Measurements from ENCODE around the gene S100Z. TPM values are rescaled to one million over a fixed set of nuclear protein-coding genes. Genes with fewer than 3 reads are reported as not detected.
A peak's percentile ranks its signal among the peaks of the same experiment; 100 is the strongest.
"Not testable (repeated sequence)": the region's sequence is repeated elsewhere in the genome, so short reads cannot be mapped to it uniquely, and the experiment has no call there.

The S100Z gene
- total RNA-seq, 4 donors from 2014 or later: 3.0 TPM; not detected in 3

DNA sequence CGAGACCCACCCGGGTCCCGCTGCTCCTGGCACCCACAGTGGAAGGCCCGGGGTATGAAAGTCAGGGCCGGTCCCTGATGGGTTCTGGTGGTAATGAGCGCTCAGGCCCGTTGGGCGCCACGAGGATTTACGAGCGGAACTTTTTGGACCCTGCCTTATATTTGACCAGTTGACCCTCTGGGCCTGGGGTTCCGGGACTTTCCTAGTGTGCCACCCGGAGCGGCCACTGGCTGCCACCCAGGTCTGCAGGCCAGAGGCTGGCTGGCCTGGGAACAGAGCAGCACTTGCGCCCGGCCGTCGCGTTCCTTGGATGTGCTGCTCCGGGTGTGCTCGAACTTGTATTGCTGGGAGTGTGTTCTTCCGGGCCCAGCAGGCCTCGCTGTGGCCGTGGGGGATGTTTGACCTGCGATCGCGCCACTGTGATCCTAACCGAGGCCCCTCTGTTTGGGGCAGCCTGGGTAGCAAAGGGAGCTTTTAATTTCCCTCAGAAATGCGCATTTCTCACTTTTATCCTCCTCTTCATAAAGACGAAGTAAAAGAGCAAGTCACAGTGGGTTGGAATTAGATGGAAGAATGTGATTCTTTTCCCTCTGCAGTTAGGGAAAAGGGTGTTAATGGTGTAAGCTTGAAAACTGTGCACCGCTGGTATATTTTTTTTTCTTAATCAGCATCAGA, 29.8 kb upstream of the S100Z start:
- H3K27ac ChIP-seq: peak overlapping the region in 1 of 4 donors; percentile 50
- H3K27me3 ChIP-seq: peaks cover 0 to 35% of the 10 kb centered on the region in 2 donors
- H3K36me3 ChIP-seq: no peaks in the 10 kb centered on the region
- peak overlapping the region; percentile 25 to 56 (median 48) for H3K4me3 ChIP-seq
- no peak for TF ChIP-seq EP300 (IDR thresholded peaks at IDR 0.05)
- TF ChIP-seq, protein P1, sequence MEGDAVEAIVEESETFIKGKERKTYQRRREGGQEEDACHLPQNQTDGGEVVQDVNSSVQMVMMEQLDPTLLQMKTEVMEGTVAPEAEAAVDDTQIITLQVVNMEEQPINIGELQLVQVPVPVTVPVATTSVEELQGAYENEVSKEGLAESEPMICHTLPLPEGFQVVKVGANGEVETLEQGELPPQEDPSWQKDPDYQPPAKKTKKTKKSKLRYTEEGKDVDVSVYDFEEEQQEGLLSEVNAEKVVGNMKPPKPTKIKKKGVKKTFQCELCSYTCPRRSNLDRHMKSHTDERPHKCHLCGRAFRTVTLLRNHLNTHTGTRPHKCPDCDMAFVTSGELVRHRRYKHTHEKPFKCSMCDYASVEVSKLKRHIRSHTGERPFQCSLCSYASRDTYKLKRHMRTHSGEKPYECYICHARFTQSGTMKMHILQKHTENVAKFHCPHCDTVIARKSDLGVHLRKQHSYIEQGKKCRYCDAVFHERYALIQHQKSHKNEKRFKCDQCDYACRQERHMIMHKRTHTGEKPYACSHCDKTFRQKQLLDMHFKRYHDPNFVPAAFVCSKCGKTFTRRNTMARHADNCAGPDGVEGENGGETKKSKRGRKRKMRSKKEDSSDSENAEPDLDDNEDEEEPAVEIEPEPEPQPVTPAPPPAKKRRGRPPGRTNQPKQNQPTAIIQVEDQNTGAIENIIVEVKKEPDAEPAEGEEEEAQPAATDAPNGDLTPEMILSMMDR (IDR thresholded peaks at IDR 0.05): no peak
- TF ChIP-seq POLR2A (IDR thresholded peaks at IDR 0.05): no peak
- peaks cover 0 to 19% (median 8%) of the 10 kb centered on the region in 4 donors for H3K4me1 ChIP-seq
- whole genome bisulfite sequencing, 2 donors: 26 to 30% methylated on average over 28 to 29 of the region's 31 CpGs
- H3K9me3 ChIP-seq: no peaks in the 10 kb centered on the region
- DNase-seq (ENCODE audit: low spot score in 2 of 2): no peak

DNA sequence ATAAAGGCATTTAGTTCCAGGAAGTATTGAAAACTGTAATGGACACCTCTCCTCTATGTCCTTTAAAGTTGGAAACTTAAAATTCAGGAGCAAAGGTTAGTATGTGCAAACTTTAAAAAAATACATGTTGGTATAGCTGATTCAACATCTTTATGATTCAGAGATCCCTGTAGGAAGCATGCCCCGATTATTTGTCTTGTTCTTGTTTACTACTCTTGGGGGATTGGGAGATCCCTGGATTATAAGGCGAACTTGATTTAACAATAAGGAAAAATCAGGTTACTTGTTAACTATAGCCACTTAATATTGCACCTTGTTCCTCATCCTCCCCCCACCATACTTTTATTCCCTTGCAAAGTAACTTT, 29.3 kb upstream of the S100Z start:
- H3K4me1 ChIP-seq: peaks cover 0 to 19% (median 8%) of the 10 kb centered on the region in 4 donors
- H3K36me3 ChIP-seq: no peaks in the 10 kb centered on the region
- WGBS, 2 donors: 55 to 66% methylated on average over 2 of the region's 2 CpGs
- TF ChIP-seq EP300 (IDR thresholded peaks at IDR 0.05): no peak
- TF ChIP-seq, protein P1 (IDR thresholded peaks at IDR 0.05): no peak
- no peak for TF ChIP-seq POLR2A (IDR thresholded peaks at IDR 0.05)
- H3K27me3 ChIP-seq: peaks cover 0 to 35% of the 10 kb centered on the region in 2 donors
- peak overlapping the region in 1 of 4 donors; percentile 43 for H3K4me3 ChIP-seq
- H3K9me3 ChIP-seq: peaks cover 0 to 4% (median 0%) of the 10 kb centered on the region in 4 donors
- no peak overlapping the region for H3K27ac ChIP-seq
- DNase-seq (ENCODE audit: low spot score in 2 of 2): no peak

DNA sequence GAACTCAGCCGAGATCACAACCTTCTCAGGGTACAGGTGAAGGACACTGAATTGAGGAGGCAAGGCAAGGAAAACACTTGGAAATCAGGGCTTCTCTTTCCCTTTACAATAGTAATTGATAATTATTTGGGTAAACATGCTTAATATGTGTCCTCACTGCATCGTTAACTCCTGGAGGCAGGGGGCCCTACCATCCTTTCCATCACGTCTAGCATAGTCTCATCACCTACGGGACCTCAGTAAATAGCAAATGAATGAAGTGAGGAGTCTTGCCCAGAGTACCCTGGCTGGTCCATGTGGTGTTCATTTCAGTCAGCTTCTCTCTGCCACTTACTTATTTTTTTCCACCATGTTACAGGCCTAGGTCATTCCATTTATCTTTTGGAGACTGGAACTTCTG, 28.7 kb upstream of the S100Z start:
- WGBS, 2 donors: 71 to 79% methylated on average over 4 of the region's 4 CpGs
- H3K9me3 ChIP-seq: peaks cover 0 to 4% (median 0%) of the 10 kb centered on the region in 4 donors

DNA sequence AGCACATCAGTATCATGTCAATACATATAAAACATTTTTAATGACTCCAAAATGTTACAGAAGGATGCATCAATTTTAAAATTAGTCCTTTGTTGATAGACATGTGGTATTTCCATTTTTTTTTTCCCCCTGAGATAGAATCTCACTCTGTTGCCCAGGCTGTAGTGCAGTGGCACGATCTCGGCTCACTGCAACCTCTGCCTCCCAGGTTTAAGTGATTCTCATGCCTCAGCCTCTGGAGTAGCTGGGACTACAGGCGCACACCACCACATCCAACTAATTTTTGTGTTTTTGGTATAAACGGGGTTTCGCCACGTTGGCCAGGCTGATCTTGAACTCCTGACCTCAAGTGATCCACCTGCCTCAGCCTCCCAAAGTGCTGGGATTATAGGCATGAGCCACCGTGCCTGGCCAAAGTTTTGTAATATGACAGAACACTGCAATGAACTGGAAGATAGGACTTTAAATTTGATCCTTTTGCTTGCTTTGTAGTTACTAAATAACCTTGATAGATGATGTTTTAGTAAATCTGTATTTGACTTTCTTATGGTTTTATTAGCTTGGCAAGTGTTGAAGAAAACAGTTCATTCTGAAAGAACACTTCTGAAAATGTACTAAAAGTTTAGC, 27.6 kb upstream of the S100Z start:
- WGBS, 2 donors: 78 to 79% methylated on average over 7 of the region's 7 CpGs
- H3K27ac ChIP-seq; DNase-seq (ENCODE audit: low spot score in 2 of 2); H3K4me3 ChIP-seq; H3K9me3 ChIP-seq; H3K36me3 ChIP-seq: not testable (repeated sequence)
- Histone ChIP-seq H3K4me1 (peaks cover 0 to 19% (median 8%) of the 10 kb centered on the region in 4 donors), H3K27me3 (peaks cover 0 to 35% of the 10 kb centered on the region in 2 donors)

More for the DNA sequence above, 28.7 kb upstream of the S100Z start:
- Histone ChIP-seq H3K4me3 (no peak overlapping the region), H3K27me3 (peaks cover 0 to 35% of the 10 kb centered on the region in 2 donors), H3K4me1 (peaks cover 0 to 19% (median 8%) of the 10 kb centered on the region in 4 donors), H3K36me3 (no peaks in the 10 kb centered on the region), H3K27ac (no peak overlapping the region)
- no peak for DNase-seq (ENCODE audit: low spot score in 2 of 2)
- TF ChIP-seq, protein P1 (IDR thresholded peaks at IDR 0.05): no peak
- no peak for TF ChIP-seq EP300 (IDR thresholded peaks at IDR 0.05)
- TF ChIP-seq POLR2A (IDR thresholded peaks at IDR 0.05): no peak

GRCh38 chr5:76826416-76826815, 23.4 kb upstream of the S100Z start:
- not testable (repeated sequence) for H3K36me3 ChIP-seq; H3K4me3 ChIP-seq; H3K27me3 ChIP-seq; H3K27ac ChIP-seq; H3K9me3 ChIP-seq; DNase-seq (ENCODE audit: low spot score in 2 of 2); H3K4me1 ChIP-seq

DNA sequence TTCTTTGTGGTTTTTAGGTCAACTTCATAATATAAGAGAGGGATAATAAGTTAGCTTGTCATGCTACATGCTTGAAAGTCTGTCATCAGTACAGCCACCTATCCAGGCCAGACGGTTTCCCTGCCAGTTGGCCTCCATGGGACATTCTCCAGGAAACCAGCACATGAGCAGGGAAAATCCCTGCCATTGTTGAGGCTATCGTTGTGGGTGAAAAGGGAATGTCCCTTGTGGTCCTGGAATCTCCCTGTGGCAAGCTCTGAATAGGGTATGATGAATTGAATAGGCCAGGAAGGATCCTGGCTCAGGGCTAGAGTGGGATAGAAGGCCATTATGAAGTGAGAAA, 18.7 kb upstream of the S100Z start:
- Histone ChIP-seq H3K27me3 (no peaks in the 10 kb centered on the region), H3K4me3 (no peak overlapping the region), H3K9me3 (no peaks in the 10 kb centered on the region), H3K27ac (no peak overlapping the region), H3K36me3 (no peaks in the 10 kb centered on the region), H3K4me1 (no peaks in the 10 kb centered on the region)
- TF ChIP-seq EP300 (IDR thresholded peaks at IDR 0.05): no peak
- TF ChIP-seq, protein P1 (IDR thresholded peaks at IDR 0.05): no peak
- TF ChIP-seq POLR2A (IDR thresholded peaks at IDR 0.05): no peak
- 25 to 27% methylated on average over 2 of the region's 2 CpGs for WGBS, 2 donors
- no peak for DNase-seq (ENCODE audit: low spot score in 2 of 2)
